HEK293 (cell line): ENCODE results near the gene FHAD1.

Source experiments
- CTCF ChIA-PET: fragments of 350-600 bp; formaldehyde crosslinking; extraction: SDS; loops from one replicate; lab custom pipeline; 2021; ENCODE audit warnings: antibody characterized with exemption; lab: Yijun Ruan, JAX
- POLR2A ChIA-PET: fragments of 300-600 bp; formaldehyde crosslinking; extraction: SDS; loops from one replicate; lab custom pipeline; 2020; ENCODE audit warnings: antibody characterized with exemption, inconsistent platforms; lab: Yijun Ruan, JAX
- H3K27ac ChIP-seq: fragments of 200-500 bp; sonication (Bioruptor generic); 2 replicates; pipeline ENCODE4 v1.5.1; 2014; ENCODE audit warnings: low read depth, low read length, control low read depth, inconsistent platforms; ENCODE audit errors: extremely low read depth
- H3K36me3 ChIP-seq, 2 experiments: fragments of 200-500 bp in 1 of 2; sonication (Bioruptor generic) in 1 of 2; 1 replicate in 1 of 2; 2 replicates in 1 of 2; pipeline ENCODE4 v1.5.1; 2014 to 2017; ENCODE audit warnings: inconsistent platforms in 2 of 2, low read length in 2 of 2; ENCODE audit not compliant: control insufficient read depth in 2 of 2, insufficient read depth in 1 of 2
- H3K4me1 ChIP-seq: fragments of 200-500 bp; sonication (Bioruptor generic); 2 replicates; pipeline ENCODE4 v1.5.1; 2014; ENCODE audit warnings: mild to moderate bottlenecking, low read length, inconsistent platforms; ENCODE audit not compliant: control insufficient read depth, insufficient read depth
- H3K4me3 ChIP-seq: 2 replicates; pipeline ENCODE4 v1.5.1; 2011; ENCODE audit warnings: low read depth, mild to moderate bottlenecking, control low read depth, low read length, moderate library complexity
- H3K9me3 ChIP-seq: fragments of 200-500 bp; sonication (Bioruptor generic); 2 replicates; pipeline ENCODE4 v1.5.1; 2014; ENCODE audit warnings: low read depth, low read length, inconsistent platforms; ENCODE audit not compliant: control insufficient read depth, insufficient read depth
- FEZF1 ChIP-seq: fragments of 450-650 bp; formaldehyde crosslinking; IDR thresholded peaks from 2 replicates; pipeline ENCODE4 v1.5.1; 2016; ENCODE audit warnings: missing biosample characterization, missing genetic modification characterization
- KLF1 ChIP-seq: fragments of 450-650 bp; formaldehyde crosslinking; IDR thresholded peaks from 2 replicates; pipeline ENCODE4 v1.5.1; 2016; ENCODE audit warnings: missing biosample characterization, missing genetic modification characterization
- MYNN ChIP-seq: fragments of 450-650 bp; formaldehyde crosslinking; IDR thresholded peaks from 2 replicates; pipeline ENCODE4 v1.5.1; 2016; ENCODE audit warnings: missing biosample characterization, missing genetic modification characterization, borderline replicate concordance
- PRDM1 ChIP-seq: fragments of 450-650 bp; formaldehyde crosslinking; IDR thresholded peaks from 2 replicates; pipeline ENCODE4; 2016; ENCODE audit warnings: missing biosample characterization, missing genetic modification characterization
- SCRT1 ChIP-seq: fragments of 450-650 bp; formaldehyde crosslinking; IDR thresholded peaks from 2 replicates; pipeline ENCODE4 v1.5.1; 2016; ENCODE audit warnings: missing biosample characterization, missing genetic modification characterization, borderline replicate concordance
- SCRT2 ChIP-seq: fragments of 450-650 bp; formaldehyde crosslinking; IDR thresholded peaks from 2 replicates; pipeline ENCODE4 v1.5.1; 2016; ENCODE audit warnings: missing biosample characterization, missing genetic modification characterization
- YY1 ChIP-seq: fragments of 450-650 bp; formaldehyde crosslinking; IDR thresholded peaks from 2 replicates; pipeline ENCODE4 v1.5.1; 2018; ENCODE audit warnings: missing biosample characterization, missing genetic modification characterization
- ZFP3 ChIP-seq: fragments of 450-650 bp; formaldehyde crosslinking; IDR thresholded peaks from 2 replicates; pipeline ENCODE4 v1.5.1; 2016; ENCODE audit warnings: low read depth, missing biosample characterization, missing genetic modification characterization
- ZIC2 ChIP-seq: fragments of 450-650 bp; formaldehyde crosslinking; IDR thresholded peaks from 2 replicates; pipeline ENCODE4 v1.5.1; 2016; ENCODE audit warnings: missing biosample characterization, missing genetic modification characterization
- ZNF121 ChIP-seq: fragments of 450-650 bp; formaldehyde crosslinking; IDR thresholded peaks from 2 replicates; pipeline ENCODE4 v1.5.1; 2016; ENCODE audit warnings: missing biosample characterization, missing genetic modification characterization
- ZNF324 ChIP-seq: fragments of 450-650 bp; formaldehyde crosslinking; IDR thresholded peaks from 2 replicates; pipeline ENCODE4 v1.5.1; 2016; ENCODE audit warnings: missing biosample characterization, missing genetic modification characterization
- ZNF335 ChIP-seq: fragments of 450-650 bp; formaldehyde crosslinking; conservative IDR thresholded peaks from 2 replicates; pipeline ENCODE4 v1.5.1; 2016; ENCODE audit warnings: missing biosample characterization, missing genetic modification characterization
- ZNF423 ChIP-seq: fragments of 450-650 bp; formaldehyde crosslinking; IDR thresholded peaks from 2 replicates; pipeline ENCODE4 v1.5.1; 2016; ENCODE audit warnings: missing biosample characterization, missing genetic modification characterization
- ZNF514 ChIP-seq: fragments of 450-650 bp; formaldehyde crosslinking; IDR thresholded peaks from 2 replicates; pipeline ENCODE4 v1.5.1; 2016; ENCODE audit warnings: missing biosample characterization, missing genetic modification characterization
- ZNF571 ChIP-seq: fragments of 450-650 bp; formaldehyde crosslinking; IDR thresholded peaks from 2 replicates; pipeline ENCODE4 v1.5.0; 2017; ENCODE audit warnings: missing biosample characterization, missing genetic modification characterization
- ZNF629 ChIP-seq: fragments of 450-650 bp; formaldehyde crosslinking; IDR thresholded peaks from 2 replicates; pipeline ENCODE4 v1.5.1; 2017; ENCODE audit warnings: missing biosample characterization, missing genetic modification characterization
- ZNF658 ChIP-seq: fragments of 450-650 bp; formaldehyde crosslinking; IDR thresholded peaks from 2 replicates; pipeline ENCODE4; 2016; ENCODE audit warnings: missing biosample characterization, missing genetic modification characterization
- ZNF777 ChIP-seq: fragments of 450-650 bp; formaldehyde crosslinking; IDR thresholded peaks from 2 replicates; pipeline ENCODE4 v1.5.1; 2017; ENCODE audit warnings: missing biosample characterization, missing genetic modification characterization, borderline replicate concordance
- ZNF785 ChIP-seq: fragments of 450-650 bp; formaldehyde crosslinking; IDR thresholded peaks from 2 replicates; pipeline ENCODE4 v1.5.1; 2016; ENCODE audit warnings: missing biosample characterization, missing genetic modification characterization
- TF ChIP-seq, protein P1 (sequence below): fragments of 450-650 bp; formaldehyde crosslinking; IDR thresholded peaks from 2 replicates; pipeline ENCODE4 v1.5.1; 2016; ENCODE audit warnings: missing biosample characterization, missing genetic modification characterization, low read depth
- TF ChIP-seq, protein P2 (sequence below): fragments of 450-650 bp; formaldehyde crosslinking; IDR thresholded peaks from 2 replicates; pipeline ENCODE4 v1.5.1; 2016; ENCODE audit warnings: missing biosample characterization, missing genetic modification characterization

FHAD1 gene

DNA sequence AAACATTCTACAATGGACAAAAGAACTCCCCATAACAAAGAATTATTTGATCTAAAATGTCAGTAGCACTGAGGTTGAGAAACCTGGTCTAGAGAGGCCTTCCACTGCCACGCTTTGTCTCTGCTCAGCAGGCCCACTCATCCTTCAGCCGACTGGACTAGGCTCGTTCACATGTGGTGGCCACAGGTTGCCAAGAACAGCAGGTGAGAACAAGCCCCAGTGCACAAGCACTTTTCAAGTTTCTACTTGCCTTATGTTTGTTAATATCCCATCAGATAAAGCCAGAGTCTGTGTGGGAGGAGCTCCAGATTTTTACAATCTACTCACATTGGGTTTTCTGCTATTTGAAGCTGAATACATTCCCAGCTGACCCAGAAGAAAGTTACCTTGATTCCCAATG lies 153.6 kb downstream of the FHAD1 start:
- TF ChIP-seq ZNF629 (tag by site-specific recombination) (no peak), ZIC2 (tag by site-specific recombination) (peak; percentile 49), ZNF777 (tag by site-specific recombination) (no peak), ZNF514 (tag by site-specific recombination) (no peak), SCRT1 (peak; percentile 69; the same call in 1 of the 2 replicates), YY1 (no peak), PRDM1 (tag by site-specific recombination) (no peak), ZFP3 (no peak), SCRT2 (peak; percentile 88), ZNF571 (tag by site-specific recombination) (no peak)
- TF ChIP-seq, all 188 proteins: peak for 3
- Histone ChIP-seq H3K4me1 (no peaks in the 10 kb centered on the region), H3K4me3 (no peak overlapping the region), H3K9me3 (no peaks in the 10 kb centered on the region), H3K27ac (no peak overlapping the region), H3K36me3 (no peaks in the 10 kb centered on the region)
- ChIA-PET POLR2A (interaction anchor here (1.4 kb wide), 1 partner anchor 9 kb away, joined by 3 read pairs; no protein-coding TSS in a partner anchor), CTCF (interaction anchor here (1.0 kb wide), 1 partner anchor 10 kb away, joined by 3 read pairs; no protein-coding TSS in a partner anchor)

DNA sequence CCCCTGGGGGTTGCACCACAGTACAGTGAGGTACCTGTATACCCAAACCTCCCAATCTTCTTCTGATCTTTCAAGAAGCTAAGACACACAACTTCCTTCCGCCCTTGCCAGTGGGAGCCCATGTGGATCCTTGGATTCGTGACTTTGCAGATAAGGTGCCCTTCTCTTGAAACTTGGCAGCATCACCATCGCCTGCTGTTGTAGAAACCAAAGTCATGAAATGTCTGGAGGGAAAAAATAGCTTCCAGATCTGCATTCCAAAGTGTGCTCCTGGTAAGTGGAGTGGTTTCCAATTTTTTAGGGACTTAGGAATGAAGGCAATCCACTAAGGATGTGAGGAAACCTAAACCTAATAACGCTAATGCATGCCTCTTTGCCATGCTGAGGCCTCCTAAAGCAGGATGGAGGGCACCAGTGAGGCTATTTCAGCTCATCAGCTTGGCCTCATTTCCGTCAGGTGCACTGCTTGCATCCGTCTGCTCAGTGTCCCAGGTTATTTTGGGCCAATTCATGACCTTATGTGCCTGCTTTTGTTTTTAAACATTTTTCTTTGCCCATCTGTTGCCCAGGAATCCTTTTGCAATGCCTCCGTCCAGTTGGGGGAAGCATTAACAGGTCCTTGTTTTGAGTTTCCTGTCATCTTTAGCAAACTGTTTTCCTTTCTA lies 154.5 kb downstream of the FHAD1 start:
- Histone ChIP-seq H3K27ac (no peak overlapping the region), H3K36me3 (no peaks in the 10 kb centered on the region), H3K4me1 (no peaks in the 10 kb centered on the region), H3K4me3 (no peak overlapping the region), H3K9me3 (no peaks in the 10 kb centered on the region)
- TF ChIP-seq ZNF658 (tag by site-specific recombination) (no peak), ZNF785 (tag by site-specific recombination) (no peak), ZNF423 (tag by site-specific recombination) (no peak), KLF1 (tag by site-specific recombination) (no peak), FEZF1 (tag by site-specific recombination) (no peak), ZNF335 (tag by site-specific recombination) (no peak), ZNF324 (tag by site-specific recombination) (no peak), PRDM1 (tag by site-specific recombination) (no peak), ZNF121 (no peak), MYNN (tag by site-specific recombination) (no peak)
- TF ChIP-seq, protein P1, sequence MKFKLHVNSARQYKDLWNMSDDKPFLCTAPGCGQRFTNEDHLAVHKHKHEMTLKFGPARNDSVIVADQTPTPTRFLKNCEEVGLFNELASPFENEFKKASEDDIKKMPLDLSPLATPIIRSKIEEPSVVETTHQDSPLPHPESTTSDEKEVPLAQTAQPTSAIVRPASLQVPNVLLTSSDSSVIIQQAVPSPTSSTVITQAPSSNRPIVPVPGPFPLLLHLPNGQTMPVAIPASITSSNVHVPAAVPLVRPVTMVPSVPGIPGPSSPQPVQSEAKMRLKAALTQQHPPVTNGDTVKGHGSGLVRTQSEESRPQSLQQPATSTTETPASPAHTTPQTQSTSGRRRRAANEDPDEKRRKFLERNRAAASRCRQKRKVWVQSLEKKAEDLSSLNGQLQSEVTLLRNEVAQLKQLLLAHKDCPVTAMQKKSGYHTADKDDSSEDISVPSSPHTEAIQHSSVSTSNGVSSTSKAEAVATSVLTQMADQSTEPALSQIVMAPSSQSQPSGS (tag by site-specific recombination), result no peak
- TF ChIP-seq, protein P2, sequence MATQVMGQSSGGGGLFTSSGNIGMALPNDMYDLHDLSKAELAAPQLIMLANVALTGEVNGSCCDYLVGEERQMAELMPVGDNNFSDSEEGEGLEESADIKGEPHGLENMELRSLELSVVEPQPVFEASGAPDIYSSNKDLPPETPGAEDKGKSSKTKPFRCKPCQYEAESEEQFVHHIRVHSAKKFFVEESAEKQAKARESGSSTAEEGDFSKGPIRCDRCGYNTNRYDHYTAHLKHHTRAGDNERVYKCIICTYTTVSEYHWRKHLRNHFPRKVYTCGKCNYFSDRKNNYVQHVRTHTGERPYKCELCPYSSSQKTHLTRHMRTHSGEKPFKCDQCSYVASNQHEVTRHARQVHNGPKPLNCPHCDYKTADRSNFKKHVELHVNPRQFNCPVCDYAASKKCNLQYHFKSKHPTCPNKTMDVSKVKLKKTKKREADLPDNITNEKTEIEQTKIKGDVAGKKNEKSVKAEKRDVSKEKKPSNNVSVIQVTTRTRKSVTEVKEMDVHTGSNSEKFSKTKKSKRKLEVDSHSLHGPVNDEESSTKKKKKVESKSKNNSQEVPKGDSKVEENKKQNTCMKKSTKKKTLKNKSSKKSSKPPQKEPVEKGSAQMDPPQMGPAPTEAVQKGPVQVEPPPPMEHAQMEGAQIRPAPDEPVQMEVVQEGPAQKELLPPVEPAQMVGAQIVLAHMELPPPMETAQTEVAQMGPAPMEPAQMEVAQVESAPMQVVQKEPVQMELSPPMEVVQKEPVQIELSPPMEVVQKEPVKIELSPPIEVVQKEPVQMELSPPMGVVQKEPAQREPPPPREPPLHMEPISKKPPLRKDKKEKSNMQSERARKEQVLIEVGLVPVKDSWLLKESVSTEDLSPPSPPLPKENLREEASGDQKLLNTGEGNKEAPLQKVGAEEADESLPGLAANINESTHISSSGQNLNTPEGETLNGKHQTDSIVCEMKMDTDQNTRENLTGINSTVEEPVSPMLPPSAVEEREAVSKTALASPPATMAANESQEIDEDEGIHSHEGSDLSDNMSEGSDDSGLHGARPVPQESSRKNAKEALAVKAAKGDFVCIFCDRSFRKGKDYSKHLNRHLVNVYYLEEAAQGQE (tag by site-specific recombination), result no peak
- CTCF ChIA-PET, result interaction anchor here (0.6 to 0.7 kb wide), 3 partner anchors 11 to 834 kb away, joined by 3 to 5 read pairs (median 4); no protein-coding TSS in a partner anchor
- POLR2A ChIA-PET, result interaction anchor here (1.4 kb wide), 1 partner anchor 9 kb away, joined by 3 read pairs; no protein-coding TSS in a partner anchor
